Body of pancreas (tissue), 4 donors: ENCODE data around the gene GDPGP1. TPM values are rescaled to one million over a fixed set of nuclear protein-coding genes. Genes with fewer than 3 reads are reported as not detected.
A peak's percentile ranks its signal among the peaks of the same experiment; 100 is the strongest.
"Not testable (repeated sequence)": the region's sequence is repeated elsewhere in the genome, so short reads cannot be mapped to it uniquely, and the experiment has no call there.

ENCODE experiments used
- ATAC-seq: fragments of 150-250 bp; one replicate; pipeline ENCODE4 v1.9.1; 2016
- DNase-seq, 4 donors: peaks; one replicate each; pipeline ENCODE4 v3.0.0-alpha.2; 2019
- H3K27ac ChIP-seq, 4 donors: fragments of 200-600 bp; sonication (generic); 1 replicate in 3 of 4; 2 replicates in 1 of 4; pipeline versions ENCODE4 v1.5.1 to v1.6.1; 2016 to 2019; ENCODE audit warnings: mild to moderate bottlenecking in 1 of 4, mixed read lengths in 1 of 4, moderate library complexity in 1 of 4
- H3K27me3 ChIP-seq, 2 donors: fragments of 200-600 bp; sonication (generic); one replicate each; pipeline ENCODE4 v1.6.0; 2016; ENCODE audit warnings: mild to moderate bottlenecking in 1 of 2
- H3K36me3 ChIP-seq, 2 donors: fragments of 200-600 bp; sonication (generic); replicated peaks in 1 of 2; 2 replicates each; pipeline ENCODE4 v1.5.1; 2016; ENCODE audit warnings: low read depth in 2 of 2; ENCODE audit not compliant: insufficient read depth in 1 of 2
- H3K4me1 ChIP-seq: fragments of 200-600 bp; sonication (generic); one replicate; pipeline ENCODE4 v1.6.0; 2016
- H3K4me3 ChIP-seq, 2 donors: fragments of 200-600 bp; sonication (generic); 1 replicate in 1 of 2; 2 replicates in 1 of 2; pipeline ENCODE4 v1.5.1; 2016 to 2019
- H3K9me3 ChIP-seq, 3 donors: fragments of 200-600 bp; sonication (generic); 1 replicate in 2 of 3; 2 replicates in 1 of 3; pipeline ENCODE4 v1.5.1; 2016
- POLR2A ChIP-seq, 3 donors: fragments of 450-650 bp; IDR thresholded peaks; one replicate each; pipeline ENCODE4 v1.6.1; 2016; ENCODE audit warnings: antibody characterized with exemption in 3 of 3, mild to moderate bottlenecking in 2 of 3
- WGBS, 2 donors: methylation state at CpG; one replicate each; pipeline ENCODE4 v1.1.5; 2017; 5-methylcytosine and 5-hydroxymethylcytosine counted together
- intact Hi-C: fragments of 100-400 bp; cut with DNase I; formaldehyde crosslinking; loops from one replicate; pipeline ENCODE4 v1.15.1; 2023
- total RNA-seq, 2 donors: library from RNA; depleted of rRNA; stranded (reverse); fragments of >200 nt; gene quantifications; one replicate each; pipeline ENCODE4 v1.1.0, GENCODE V29; 2016
- TF ChIP-seq, protein P1 (sequence below), 7 experiments: fragments of 450-650 bp in 4 of 7; fragments of 200-600 bp in 3 of 7; sonication (generic) in 3 of 7; IDR thresholded peaks; one replicate each; pipeline ENCODE4 v1.5.1; 2016 to 2019; ENCODE audit warnings: antibody characterized with exemption in 7 of 7

The GDPGP1 gene, protein sequence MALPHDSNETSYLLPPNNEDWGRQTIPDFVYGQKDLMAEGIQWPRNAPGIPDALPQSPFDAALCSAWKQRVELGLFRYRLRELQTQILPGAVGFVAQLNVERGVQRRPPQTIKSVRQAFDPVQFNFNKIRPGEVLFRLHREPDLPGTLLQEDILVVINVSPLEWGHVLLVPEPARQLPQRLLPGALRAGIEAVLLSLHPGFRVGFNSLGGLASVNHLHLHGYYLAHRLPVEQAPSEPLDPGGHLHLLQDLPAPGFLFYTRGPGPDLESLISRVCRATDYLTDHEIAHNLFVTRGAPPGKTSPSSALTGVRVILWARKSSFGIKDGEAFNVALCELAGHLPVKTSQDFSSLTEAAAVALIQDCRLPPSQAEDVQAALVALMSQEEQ
- 1 to 10 TPM in 1 of 2 donors, under 1 TPM in 1; 0.33 to 5.2 TPM for total RNA-seq

DNA sequence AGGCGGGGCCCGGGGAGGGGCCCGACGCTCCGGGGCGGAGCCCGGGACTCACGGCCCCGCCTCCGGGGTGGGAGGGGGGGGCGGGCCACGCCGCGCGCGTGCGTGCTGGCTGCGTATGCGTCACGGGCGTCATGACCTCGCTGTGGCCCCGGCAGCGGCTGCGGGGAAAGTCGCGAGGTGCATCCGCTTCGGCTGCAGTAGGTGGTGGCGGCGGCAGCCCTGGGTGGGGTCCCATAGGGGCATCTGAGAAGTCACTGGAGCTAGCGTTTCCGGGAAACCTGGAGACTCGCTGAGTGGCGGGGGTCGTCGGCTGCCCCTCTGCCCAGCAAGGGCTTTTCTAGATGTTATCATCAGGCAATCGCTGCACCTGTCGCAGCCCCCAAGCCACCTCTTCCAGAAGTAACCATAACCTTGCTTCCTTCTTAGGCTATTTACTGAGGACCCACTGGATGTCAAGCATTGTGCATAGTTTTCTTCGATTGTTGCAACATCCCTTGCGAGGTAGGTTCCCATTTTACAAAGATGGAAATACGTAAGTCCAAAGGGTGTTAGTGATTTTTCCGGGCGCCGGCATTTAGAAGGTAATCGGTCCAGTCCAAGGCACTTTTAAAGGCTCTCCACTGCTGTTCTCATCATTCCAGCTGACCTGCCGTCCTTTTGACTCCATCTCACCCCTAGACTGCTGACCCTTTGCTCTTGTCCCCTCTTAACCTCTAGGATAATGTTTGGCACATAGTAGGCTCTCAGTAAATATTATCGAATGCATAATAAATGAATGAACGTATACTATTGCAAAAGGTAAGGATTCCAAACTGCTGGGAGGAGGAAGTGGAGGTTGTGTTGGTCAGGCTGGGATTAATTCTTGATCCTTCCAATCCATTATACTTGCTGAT lies at the start of gene GDPGP1:
Gene GDPGP1 (plus strand): TSS at position 114 of the 893 bp plus-strand sequence. CDS start 6,700 bp downstream, outside the sequence.
- no peaks in the 10 kb centered on the region for H3K9me3 ChIP-seq
- H3K4me3 ChIP-seq: peak within 1 kb of the TSS; percentile 39 to 98
- H3K36me3 ChIP-seq: peaks cover 0 to 7% of the 10 kb centered on the region in 2 donors
- peak; percentile 54 to 86 (median 83) for TF ChIP-seq POLR2A (IDR thresholded peaks at IDR 0.05)
- TF ChIP-seq, protein P1, sequence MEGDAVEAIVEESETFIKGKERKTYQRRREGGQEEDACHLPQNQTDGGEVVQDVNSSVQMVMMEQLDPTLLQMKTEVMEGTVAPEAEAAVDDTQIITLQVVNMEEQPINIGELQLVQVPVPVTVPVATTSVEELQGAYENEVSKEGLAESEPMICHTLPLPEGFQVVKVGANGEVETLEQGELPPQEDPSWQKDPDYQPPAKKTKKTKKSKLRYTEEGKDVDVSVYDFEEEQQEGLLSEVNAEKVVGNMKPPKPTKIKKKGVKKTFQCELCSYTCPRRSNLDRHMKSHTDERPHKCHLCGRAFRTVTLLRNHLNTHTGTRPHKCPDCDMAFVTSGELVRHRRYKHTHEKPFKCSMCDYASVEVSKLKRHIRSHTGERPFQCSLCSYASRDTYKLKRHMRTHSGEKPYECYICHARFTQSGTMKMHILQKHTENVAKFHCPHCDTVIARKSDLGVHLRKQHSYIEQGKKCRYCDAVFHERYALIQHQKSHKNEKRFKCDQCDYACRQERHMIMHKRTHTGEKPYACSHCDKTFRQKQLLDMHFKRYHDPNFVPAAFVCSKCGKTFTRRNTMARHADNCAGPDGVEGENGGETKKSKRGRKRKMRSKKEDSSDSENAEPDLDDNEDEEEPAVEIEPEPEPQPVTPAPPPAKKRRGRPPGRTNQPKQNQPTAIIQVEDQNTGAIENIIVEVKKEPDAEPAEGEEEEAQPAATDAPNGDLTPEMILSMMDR (IDR thresholded peaks at IDR 0.05): no peak
- intact Hi-C loops: no loop called here
- DNase-seq (peak in 2 of 4 donors; percentile 30 to 42), ATAC-seq (no peak)
- WGBS, 2 donors: 2 to 6% methylated on average over 12 to 35 of the region's 49 CpGs
- H3K27me3 ChIP-seq: no peaks in the 10 kb centered on the region
- peaks cover 51% of the 10 kb centered on the region for H3K4me1 ChIP-seq
- H3K27ac ChIP-seq: peak within 1 kb of the TSS; percentile 93 to 98 (median 95)

DNA sequence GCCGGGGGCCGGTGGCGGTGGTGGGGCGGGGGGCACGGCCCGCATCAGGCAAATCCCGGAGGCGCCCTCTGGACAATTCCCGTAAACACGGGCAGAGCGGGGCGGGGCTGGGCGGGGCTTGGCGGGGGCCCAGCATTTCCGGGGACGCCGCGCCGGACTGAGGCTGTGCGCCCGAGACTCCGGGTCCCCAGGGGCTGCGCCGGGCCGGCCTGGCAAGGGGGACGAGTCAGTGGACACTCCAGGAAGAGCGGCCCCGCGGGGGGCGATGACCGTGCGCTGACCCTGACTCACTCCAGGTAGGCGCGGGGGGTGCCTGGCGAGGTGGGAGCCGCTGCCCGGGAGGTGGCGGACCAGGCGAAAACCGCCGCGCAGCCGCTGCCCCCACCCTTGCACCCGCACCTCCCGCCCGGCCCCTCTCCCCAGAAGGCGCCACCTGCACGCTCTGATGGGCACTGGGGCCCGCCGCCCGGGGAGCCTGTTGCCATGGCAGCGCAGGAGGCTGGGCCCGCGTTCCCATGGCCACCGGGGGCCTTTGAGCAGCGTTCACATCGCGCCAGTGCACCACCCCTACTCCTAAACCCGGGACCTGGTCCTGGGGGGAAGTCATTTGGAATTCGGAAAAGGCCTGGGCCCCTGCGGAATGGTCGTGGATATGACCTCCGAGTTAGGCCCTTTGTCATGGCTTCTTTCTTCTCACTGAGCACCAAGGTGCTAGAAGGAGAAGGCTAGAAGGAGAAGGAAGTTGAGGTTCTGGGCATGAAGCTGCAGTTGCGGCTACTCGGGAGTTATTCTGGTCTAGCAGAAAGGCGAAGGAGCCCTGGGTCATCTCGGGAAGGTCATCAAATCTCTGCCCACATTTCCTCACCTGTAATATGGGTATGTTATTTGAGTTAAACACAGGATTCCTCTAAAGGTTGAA lies 49.0 kb upstream of the GDPGP1 start:
- H3K9me3 ChIP-seq: no peaks in the 10 kb centered on the region
- H3K27ac ChIP-seq: peak overlapping the region; percentile 93 to 97 (median 94)
- no peaks in the 10 kb centered on the region for H3K27me3 ChIP-seq
- TF ChIP-seq, protein P1 (IDR thresholded peaks at IDR 0.05): no peak
- peak in 2 of 3 donors; percentile 46 to 64 for TF ChIP-seq POLR2A (IDR thresholded peaks at IDR 0.05)
- DNase-seq: peak; percentile 78 to 85 (median 80)
- intact Hi-C loops: no loop called here
- H3K36me3 ChIP-seq: no peaks in the 10 kb centered on the region
- peak; percentile 82 for ATAC-seq
- peak overlapping the region; percentile 74 to 90 for H3K4me3 ChIP-seq
- H3K4me1 ChIP-seq: peaks cover 64% of the 10 kb centered on the region
- WGBS, 2 donors: 3 to 16% methylated on average over 9 to 60 of the region's 67 CpGs

DNA sequence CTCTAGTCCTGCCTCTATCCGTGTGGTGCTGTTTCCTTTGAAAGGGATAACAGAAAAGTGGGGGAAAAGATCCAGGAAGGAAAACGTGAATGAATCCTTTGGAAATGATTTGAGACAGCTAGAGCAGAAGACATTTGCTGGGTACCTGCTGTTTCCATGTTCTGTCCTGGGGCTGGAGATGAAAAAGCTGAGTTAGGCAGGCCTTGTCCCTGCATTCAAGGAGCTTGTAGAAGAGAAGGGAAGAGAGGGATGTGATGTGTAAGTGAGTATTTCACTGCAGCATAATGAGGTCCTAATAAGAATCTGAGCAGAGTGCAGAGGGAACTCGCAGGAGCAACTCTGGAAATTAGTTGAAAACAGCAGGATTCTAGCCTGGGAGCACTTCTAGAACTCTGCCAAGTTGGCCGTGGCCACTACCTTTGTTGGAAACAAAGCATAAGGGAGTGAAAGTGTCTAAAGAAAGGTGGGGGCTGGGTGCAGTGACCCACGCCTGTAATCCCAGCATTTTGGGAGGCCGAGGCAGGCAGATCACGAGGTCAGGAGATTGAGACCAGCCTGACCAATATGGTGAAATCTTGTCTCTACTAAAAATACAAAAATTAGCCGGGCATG lies 46.6 kb upstream of the GDPGP1 start:
- no peaks in the 10 kb centered on the region for H3K27me3 ChIP-seq
- TF ChIP-seq, protein P1 (IDR thresholded peaks at IDR 0.05): no peak
- no peak for TF ChIP-seq POLR2A (IDR thresholded peaks at IDR 0.05)
- H3K4me1 ChIP-seq: peaks cover 88% of the 10 kb centered on the region
- H3K9me3 ChIP-seq: no peaks in the 10 kb centered on the region
- intact Hi-C loops: no loop called here
- 62 to 63% methylated on average over 8 of the region's 8 CpGs for WGBS, 2 donors
- peak overlapping the region in 3 of 4 donors; percentile 1 to 57 (median 29) for H3K27ac ChIP-seq
- ATAC-seq (no peak), DNase-seq (no peak)
- H3K4me3 ChIP-seq: no peak overlapping the region
- H3K36me3 ChIP-seq: no peaks in the 10 kb centered on the region

DNA sequence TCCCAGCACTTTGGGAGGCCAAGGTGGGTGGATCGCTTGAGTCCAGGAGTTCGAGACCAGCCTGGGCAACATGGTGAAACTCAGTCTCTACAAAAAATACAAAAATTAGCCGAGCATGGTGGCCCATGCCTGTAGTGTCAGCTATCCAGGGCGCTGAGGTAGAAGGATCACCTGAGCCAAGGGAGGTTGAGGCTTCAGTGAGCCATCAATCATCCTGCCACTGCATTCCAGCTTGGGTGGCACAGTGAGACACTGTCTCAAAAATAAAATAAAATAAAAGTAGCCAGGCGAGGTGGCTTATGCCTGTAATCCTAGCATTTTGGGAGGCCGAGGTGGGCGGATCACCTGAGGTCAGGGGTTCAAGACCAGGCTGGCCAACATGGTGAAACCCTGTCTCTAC lies 45.9 kb upstream of the GDPGP1 start:
- H3K27me3 ChIP-seq, ATAC-seq, DNase-seq, H3K36me3 ChIP-seq, H3K9me3 ChIP-seq, intact Hi-C loops, H3K4me3 ChIP-seq: not testable (repeated sequence)
- 86 to 95% methylated on average over 7 of the region's 7 CpGs for WGBS, 2 donors
- H3K27ac ChIP-seq: peak overlapping the region in 1 of 4 donors; percentile 68
- H3K4me1 ChIP-seq: peaks cover 90% of the 10 kb centered on the region
